Vagina (tissue), 2 donors: ENCODE data around the gene EME2. TPM values are rescaled to one million over a fixed set of nuclear protein-coding genes. Genes with fewer than 3 reads are reported as not detected.

Source experiments
- DNase-seq, 2 donors: peaks; one replicate each; pipeline ENCODE4 v3.0.0-alpha.2; 2017; ENCODE audit errors: extremely low spot score in 2 of 2
- H3K27ac ChIP-seq: fragments of 200-600 bp; sonication (generic); one replicate; pipeline ENCODE4 v1.5.1; 2019
- H3K27me3 ChIP-seq: fragments of 200-600 bp; sonication (generic); one replicate; pipeline ENCODE4 v1.5.1; 2019
- H3K36me3 ChIP-seq, 2 donors: fragments of 200-600 bp; sonication (generic); one replicate each; pipeline ENCODE4 v1.5.1; 2017 to 2019
- H3K4me1 ChIP-seq: fragments of 200-600 bp; sonication (generic); one replicate; pipeline ENCODE4 v1.5.1; 2019
- H3K4me3 ChIP-seq, 2 donors: fragments of 200-600 bp; sonication (generic); 1 replicate in 1 of 2; 2 replicates in 1 of 2; pipeline ENCODE4 v1.5.1; 2016 to 2019
- H3K9me3 ChIP-seq: fragments of 200-600 bp; sonication (generic); one replicate; pipeline ENCODE4 v1.5.1; 2019
- POLR2A ChIP-seq, 2 donors: fragments of 450-650 bp; IDR thresholded peaks; one replicate each; pipeline ENCODE4 v1.6.1; 2017; ENCODE audit warnings: antibody characterized with exemption in 2 of 2, mild to moderate bottlenecking in 2 of 2, moderate library complexity in 2 of 2
- POLR2AphosphoS5 ChIP-seq, 2 donors: sonication (generic); formaldehyde crosslinking; IDR thresholded peaks; one replicate each; pipeline ENCODE4 v1.9.0; 2017; ENCODE audit warnings: antibody characterized with exemption in 2 of 2, mild to moderate bottlenecking in 2 of 2, low read depth in 1 of 2; ENCODE audit not compliant: insufficient read depth in 1 of 2
- intact Hi-C: fragments of 100-400 bp; cut with DNase I; formaldehyde crosslinking; loops from one replicate; pipeline ENCODE4 v1.15.1; 2023
- total RNA-seq: library from RNA; depleted of rRNA; stranded (reverse); fragments of >200 nt; gene quantifications from one replicate; pipeline ENCODE4 v1.2.3, GENCODE V29; 2016
- TF ChIP-seq, protein P1 (sequence below), 3 experiments: fragments of 450-650 bp in 2 of 3; fragments of 200-600 bp in 1 of 3; sonication (generic) in 1 of 3; IDR thresholded peaks; one replicate each; pipeline ENCODE4 v1.5.1; 2017 to 2019; ENCODE audit warnings: antibody characterized with exemption in 3 of 3, mild to moderate bottlenecking in 2 of 3, moderate library complexity in 2 of 3

EME2 gene
- total RNA-seq, 1 donor from 2014 or later: 13.5 TPM

DNA sequence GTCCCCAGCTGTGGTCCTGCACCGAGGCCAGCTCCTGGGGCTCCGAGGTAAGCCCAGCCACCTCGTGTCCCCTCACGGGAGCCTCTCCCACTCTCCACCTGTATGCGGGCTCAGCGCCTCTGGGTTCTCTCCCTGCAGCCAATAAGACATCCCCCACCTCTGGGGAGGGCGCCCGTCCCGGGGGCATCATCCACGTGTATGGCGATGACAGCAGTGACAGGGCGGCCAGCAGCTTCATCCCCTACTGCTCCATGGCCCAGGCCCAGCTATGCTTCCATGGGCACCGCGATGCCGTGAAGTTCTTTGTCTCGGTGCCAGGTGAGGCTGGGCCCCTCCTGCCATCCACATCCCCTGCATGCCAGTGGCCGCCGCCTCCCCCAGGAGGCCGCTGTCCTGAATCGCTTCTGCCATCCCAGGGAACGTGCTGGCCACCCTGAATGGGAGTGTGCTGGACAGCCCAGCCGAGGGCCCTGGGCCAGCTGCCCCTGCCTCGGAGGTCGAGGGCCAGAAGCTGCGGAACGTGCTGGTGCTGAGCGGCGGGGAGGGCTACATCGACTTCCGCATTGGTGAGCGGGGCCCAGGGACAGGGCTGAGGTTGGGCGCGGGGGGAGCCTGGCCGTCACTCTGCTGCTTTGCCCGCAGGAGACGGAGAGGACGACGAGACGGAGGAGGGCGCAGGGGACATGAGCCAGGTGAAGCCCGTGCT is 4.4 kb upstream of the EME2 start:
- H3K4me1 ChIP-seq: peaks cover 24% of the 10 kb centered on the region
- peaks cover 0 to 50% of the 10 kb centered on the region in 2 donors for H3K36me3 ChIP-seq
- TF ChIP-seq, protein P1, sequence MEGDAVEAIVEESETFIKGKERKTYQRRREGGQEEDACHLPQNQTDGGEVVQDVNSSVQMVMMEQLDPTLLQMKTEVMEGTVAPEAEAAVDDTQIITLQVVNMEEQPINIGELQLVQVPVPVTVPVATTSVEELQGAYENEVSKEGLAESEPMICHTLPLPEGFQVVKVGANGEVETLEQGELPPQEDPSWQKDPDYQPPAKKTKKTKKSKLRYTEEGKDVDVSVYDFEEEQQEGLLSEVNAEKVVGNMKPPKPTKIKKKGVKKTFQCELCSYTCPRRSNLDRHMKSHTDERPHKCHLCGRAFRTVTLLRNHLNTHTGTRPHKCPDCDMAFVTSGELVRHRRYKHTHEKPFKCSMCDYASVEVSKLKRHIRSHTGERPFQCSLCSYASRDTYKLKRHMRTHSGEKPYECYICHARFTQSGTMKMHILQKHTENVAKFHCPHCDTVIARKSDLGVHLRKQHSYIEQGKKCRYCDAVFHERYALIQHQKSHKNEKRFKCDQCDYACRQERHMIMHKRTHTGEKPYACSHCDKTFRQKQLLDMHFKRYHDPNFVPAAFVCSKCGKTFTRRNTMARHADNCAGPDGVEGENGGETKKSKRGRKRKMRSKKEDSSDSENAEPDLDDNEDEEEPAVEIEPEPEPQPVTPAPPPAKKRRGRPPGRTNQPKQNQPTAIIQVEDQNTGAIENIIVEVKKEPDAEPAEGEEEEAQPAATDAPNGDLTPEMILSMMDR (IDR thresholded peaks at IDR 0.05): no peak
- no peak overlapping the region for H3K4me3 ChIP-seq
- H3K27me3 ChIP-seq: no peaks in the 10 kb centered on the region
- H3K27ac ChIP-seq: no peak overlapping the region
- no peak for DNase-seq
- no peaks in the 10 kb centered on the region for H3K9me3 ChIP-seq
- intact Hi-C loops: no loop called here

DNA sequence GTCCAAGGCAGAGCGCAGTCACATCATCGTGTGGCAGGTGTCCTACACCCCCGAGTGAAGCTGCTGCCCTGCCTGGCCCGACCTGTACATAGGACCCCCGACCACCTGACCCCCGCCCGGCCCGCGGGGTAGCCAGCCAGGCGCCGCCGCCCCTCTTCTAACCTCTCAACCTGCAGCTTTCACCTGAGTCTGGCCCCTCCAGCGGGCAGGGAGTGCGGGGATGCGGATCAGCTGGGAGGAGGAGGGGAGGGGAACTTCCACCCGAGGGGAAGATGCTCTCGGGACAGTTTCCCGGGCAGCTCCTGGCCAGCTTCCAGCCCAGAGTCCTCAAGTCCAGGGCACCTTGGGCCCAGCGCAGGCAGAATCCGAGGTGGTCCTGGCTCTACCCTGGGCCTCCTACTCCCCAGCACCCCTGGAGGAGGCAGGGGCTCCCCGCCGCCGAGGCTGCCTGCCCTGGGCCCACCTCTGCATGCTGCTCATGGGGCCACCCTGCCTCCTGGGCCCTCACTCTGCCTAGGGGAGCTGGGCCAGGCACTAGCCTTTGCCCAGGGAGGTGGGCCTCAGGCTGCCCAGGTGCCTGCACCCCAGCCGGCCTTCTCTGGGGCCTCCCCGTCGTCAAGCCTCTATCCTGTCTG is 3.7 kb upstream of the EME2 start:
- Histone ChIP-seq H3K36me3 (peaks cover 0 to 44% of the 10 kb centered on the region in 2 donors), H3K9me3 (no peaks in the 10 kb centered on the region), H3K27ac (no peak overlapping the region)

DNA sequence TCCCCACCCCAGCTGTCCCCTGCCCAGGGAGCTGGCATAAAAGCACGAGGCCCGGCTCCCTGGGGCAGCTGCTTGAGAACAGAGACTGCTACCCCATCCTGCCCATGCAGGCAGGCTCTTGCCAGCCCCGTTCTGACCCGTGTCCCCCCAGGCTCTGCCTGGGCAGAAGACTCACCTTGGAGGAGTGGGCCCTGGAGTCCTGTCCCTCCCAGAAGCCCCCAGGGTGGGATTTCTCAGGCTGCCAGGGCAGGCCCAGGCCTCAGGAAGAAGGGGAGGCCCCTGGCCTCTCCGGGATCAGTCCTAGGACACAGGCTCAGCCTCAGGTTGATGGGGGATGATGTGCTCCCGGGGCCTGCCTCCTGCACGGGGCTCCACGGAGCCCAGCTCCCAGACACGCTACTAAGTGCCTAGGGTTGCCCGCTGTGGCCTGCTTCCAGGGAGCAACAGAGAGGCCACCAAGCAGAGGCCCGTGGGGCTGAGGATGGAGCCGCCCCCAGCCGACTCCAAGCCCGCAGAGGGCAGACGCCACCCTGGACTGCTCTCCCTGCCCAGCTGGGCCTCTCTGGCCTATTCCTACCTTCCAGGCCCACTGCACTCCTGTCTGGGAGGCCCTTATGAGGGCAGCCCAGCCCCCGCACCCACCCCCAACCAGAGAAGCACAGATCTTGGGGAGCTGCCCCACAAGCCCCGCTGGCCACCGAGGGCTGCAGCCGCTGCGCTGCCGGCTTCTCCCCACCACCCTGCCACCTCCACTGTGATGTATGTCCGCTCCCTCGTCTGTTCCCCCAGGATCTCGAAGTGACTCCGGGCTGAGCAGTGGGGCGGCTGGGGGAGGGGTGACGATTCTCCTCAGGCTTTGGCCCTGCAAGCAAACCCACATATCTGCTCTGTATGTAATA is 3.0 kb upstream of the EME2 start:
- intact Hi-C loops: loop anchor here (5.0 kb wide), 1 partner anchor 62 kb away; the partner anchor contains the start of gene MAPK8IP3
- Histone ChIP-seq H3K4me1 (peaks cover 37% of the 10 kb centered on the region), H3K27me3 (no peaks in the 10 kb centered on the region), H3K9me3 (no peaks in the 10 kb centered on the region), H3K36me3 (peaks cover 0 to 36% of the 10 kb centered on the region in 2 donors), H3K4me3 (peak overlapping the region in 1 of 2 donors; percentile 82), H3K27ac (peak overlapping the region; percentile 90)
- TF ChIP-seq POLR2A (IDR thresholded peaks at IDR 0.05): no peak
- TF ChIP-seq, protein P1 (IDR thresholded peaks at IDR 0.05): no peak
- no peak for TF ChIP-seq POLR2AphosphoS5 (IDR thresholded peaks at IDR 0.05; ENCODE audit: insufficient read depth in 1 of 2, low read depth in 1 of 2)
- DNase-seq: no peak

More for the DNA sequence above, 3.7 kb upstream of the EME2 start:
- intact Hi-C loops: no loop called here
- TF ChIP-seq POLR2AphosphoS5 (IDR thresholded peaks at IDR 0.05; ENCODE audit: insufficient read depth in 1 of 2, low read depth in 1 of 2): no peak
- no peak for TF ChIP-seq POLR2A (IDR thresholded peaks at IDR 0.05)
- TF ChIP-seq, protein P1 (IDR thresholded peaks at IDR 0.05): no peak
- no peak for DNase-seq
- Histone ChIP-seq H3K27me3 (no peaks in the 10 kb centered on the region), H3K4me1 (peaks cover 29% of the 10 kb centered on the region), H3K4me3 (no peak overlapping the region)

DNA sequence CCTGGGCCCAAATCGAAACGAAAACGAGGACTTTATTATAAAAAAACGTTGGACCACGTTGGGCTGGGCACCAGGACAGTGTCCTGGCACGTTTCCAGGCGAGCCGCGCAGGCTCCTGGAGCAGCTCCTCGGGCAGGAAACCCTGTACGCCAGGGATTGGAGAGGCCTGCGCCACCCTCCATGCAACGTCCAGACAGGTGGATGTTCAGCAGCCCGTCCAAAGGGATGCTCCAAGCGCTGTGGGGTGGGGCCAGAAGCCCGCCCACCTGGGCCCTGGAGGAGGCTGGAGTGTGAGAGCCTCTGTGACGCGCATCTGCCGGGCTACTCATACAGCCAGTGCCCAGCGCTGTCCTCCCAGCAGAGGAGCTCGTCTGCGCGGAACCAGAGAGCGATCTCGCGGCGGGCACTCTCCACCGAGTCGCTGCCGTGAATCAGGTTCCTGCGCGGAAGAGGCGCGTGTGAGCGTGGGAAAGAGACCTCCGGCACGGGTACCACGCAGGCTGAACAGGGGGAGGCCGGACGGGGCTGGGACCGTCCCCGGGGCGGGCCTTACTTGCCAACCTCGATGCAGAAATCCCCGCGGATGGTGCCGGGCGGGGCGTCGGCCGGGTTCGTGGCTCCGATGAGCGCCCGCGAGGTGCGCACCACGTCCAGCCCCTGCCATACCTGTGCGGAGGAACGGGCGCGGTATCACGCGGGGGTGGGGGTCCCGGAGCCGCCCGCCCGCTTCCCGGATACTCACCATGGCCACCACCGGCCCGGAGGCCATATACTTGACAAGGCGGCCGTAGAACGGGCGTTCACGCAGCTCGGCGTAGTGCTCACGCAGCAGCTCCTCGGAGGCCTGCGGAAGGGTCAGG is 2.1 kb upstream of the EME2 start:
- no peak for DNase-seq
- Histone ChIP-seq H3K36me3 (peaks cover 0 to 29% of the 10 kb centered on the region in 2 donors), H3K27ac (peak overlapping the region; percentile 90), H3K4me3 (peak overlapping the region; percentile 82), H3K27me3 (no peaks in the 10 kb centered on the region), H3K9me3 (no peaks in the 10 kb centered on the region), H3K4me1 (peaks cover 45% of the 10 kb centered on the region)
- intact Hi-C loops: loop anchor here (5.0 kb wide), 1 partner anchor 63 kb away; the partner anchor contains the start of gene MAPK8IP3
- no peak for TF ChIP-seq POLR2A (IDR thresholded peaks at IDR 0.05)
- TF ChIP-seq POLR2AphosphoS5 (IDR thresholded peaks at IDR 0.05; ENCODE audit: insufficient read depth in 1 of 2, low read depth in 1 of 2): peak in 1 of 2 donors; percentile 73
